ENCODE data around the gene HLF.

- TF ChIP-seq SIN3A (IDR thresholded peaks at IDR 0.05; ENCODE audit: borderline replicate concordance, insufficient read depth, low read depth, low read length) (no peak), CTCF (IDR thresholded peaks at IDR 0.05) (no peak)
Observed at GRCh38 chr17:55354941-55355340, 90.2 kb downstream of the HLF start.

Measured in Panc1 (cell line).